ENCODE results near the gene ARHGEF7.

DNA sequence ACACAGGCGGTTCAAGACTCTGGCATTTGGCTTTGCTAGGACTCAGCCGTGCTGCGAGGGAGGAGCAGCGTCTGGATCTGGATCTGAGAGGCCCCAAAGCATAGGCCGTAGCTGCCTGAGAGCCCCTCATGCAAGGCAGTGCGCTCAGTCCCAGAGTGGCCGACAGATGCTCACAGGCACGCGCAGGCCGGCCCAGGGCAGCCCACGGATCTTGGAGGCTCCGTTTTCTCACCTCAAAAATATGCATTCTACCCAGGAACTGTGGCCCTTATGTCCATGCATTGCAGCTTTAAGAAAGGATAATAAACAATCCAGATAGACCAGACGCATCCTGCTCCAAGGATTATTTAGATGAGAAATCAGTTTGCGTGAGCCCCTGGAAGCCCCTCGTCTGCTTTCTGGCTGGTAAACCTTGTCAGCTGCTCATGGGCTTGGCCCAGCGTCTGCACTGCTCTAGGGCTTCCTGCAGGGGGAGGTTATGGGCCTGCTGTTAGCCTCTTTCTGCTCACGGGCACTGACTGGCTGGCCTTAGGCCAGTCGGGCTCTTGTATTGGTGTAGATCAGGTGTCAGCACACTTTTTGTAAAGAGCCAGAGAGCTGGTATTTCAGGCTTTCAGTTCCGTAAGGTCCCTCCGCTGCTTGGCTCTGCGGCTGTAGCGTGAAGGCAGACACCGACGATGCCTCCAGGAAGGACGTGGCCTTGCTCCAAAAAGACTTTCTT lies 229.5 kb downstream of the ARHGEF7 start:
- no peak for TF ChIP-seq POLR2A (IDR thresholded peaks at IDR 0.05)
- peak in 3 of 4 experiments; percentile 46 to 62 (median 61) for TF ChIP-seq CTCF (IDR thresholded peaks at IDR 0.05)
